Liver (tissue), 9 donors: Measurements from ENCODE around the gene RMRP. TPM values are rescaled to one million over a fixed set of nuclear protein-coding genes. Genes with fewer than 3 reads are reported as not detected.

Source experiments
- DNase-seq: peaks from one replicate; pipeline ENCODE4 v3.0.0-alpha.2; 2017; ENCODE audit warnings: low spot score
- H3K27ac ChIP-seq, 2 donors: one replicate each; pipeline ENCODE4 v1.7.0; 2013; ENCODE audit warnings: inconsistent platforms in 2 of 2, low read length in 2 of 2, control low read depth in 1 of 2, low read depth in 1 of 2, mild to moderate bottlenecking in 1 of 2
- H3K27me3 ChIP-seq, 4 donors: one replicate each; pipeline versions ENCODE4 v1.6.1 to v1.7.0; 2013; ENCODE audit warnings: low read length in 3 of 4, inconsistent platforms in 1 of 4, mild to moderate bottlenecking in 1 of 4, moderate library complexity in 1 of 4; ENCODE audit not compliant: control insufficient read depth in 4 of 4, insufficient read depth in 4 of 4
- H3K36me3 ChIP-seq, 4 donors: one replicate each; pipeline versions ENCODE4 v1.6.1 to v1.7.0; 2013; ENCODE audit warnings: low read length in 3 of 4, mild to moderate bottlenecking in 3 of 4, low read depth in 1 of 4, moderate library complexity in 1 of 4; ENCODE audit not compliant: control insufficient read depth in 4 of 4, insufficient read depth in 3 of 4
- H3K4me1 ChIP-seq, 4 donors: one replicate each; pipeline versions ENCODE4 v1.6.1 to v1.7.0; 2013; ENCODE audit warnings: low read length in 3 of 4, mild to moderate bottlenecking in 3 of 4, moderate library complexity in 1 of 4; ENCODE audit not compliant: control insufficient read depth in 4 of 4, insufficient read depth in 4 of 4
- H3K4me3 ChIP-seq, 3 donors: one replicate each; pipeline versions ENCODE4 v1.6.1 to v1.7.0; 2013; ENCODE audit warnings: low read length in 3 of 3, control low read depth in 1 of 3, low read depth in 1 of 3, mild to moderate bottlenecking in 1 of 3
- H3K9ac ChIP-seq, 2 donors: one replicate each; pipeline ENCODE4 v1.7.0; 2013; ENCODE audit warnings: low read length in 2 of 2, mild to moderate bottlenecking in 2 of 2, moderate library complexity in 2 of 2, control low read depth in 1 of 2, low read depth in 1 of 2
- H3K9me3 ChIP-seq, 4 donors: one replicate each; pipeline versions ENCODE4 v1.6.1 to v1.7.0; 2013; ENCODE audit warnings: low read length in 3 of 4; ENCODE audit not compliant: control insufficient read depth in 4 of 4
- EGR1 ChIP-seq, 2 donors: IDR thresholded peaks; 2 replicates each; pipeline ENCODE4 v1.6.1; 2016 to 2018; ENCODE audit warnings: antibody characterized with exemption in 2 of 2, low read depth in 2 of 2
- NR2F2 ChIP-seq: IDR thresholded peaks from 2 replicates; pipeline ENCODE4 v1.6.1; 2016; ENCODE audit warnings: antibody characterized with exemption
- RAD21 ChIP-seq, 2 donors: IDR thresholded peaks; 2 replicates each; pipeline ENCODE4 v1.6.1; 2016; ENCODE audit warnings: antibody characterized with exemption in 2 of 2, mild to moderate bottlenecking in 2 of 2
- RXRA ChIP-seq, 2 donors: IDR thresholded peaks; 2 replicates each; pipeline ENCODE4 v1.6.1; 2017 to 2018; ENCODE audit warnings: antibody characterized with exemption in 2 of 2, mild to moderate bottlenecking in 1 of 2
- SP1 ChIP-seq: IDR thresholded peaks from 2 replicates; pipeline ENCODE4 v1.6.1; 2018; ENCODE audit warnings: antibody characterized with exemption, mild to moderate bottlenecking
- TAF1 ChIP-seq: conservative IDR thresholded peaks from 2 replicates; pipeline ENCODE4 v1.6.1; 2016; ENCODE audit warnings: antibody characterized with exemption, mild to moderate bottlenecking
- YY1 ChIP-seq: IDR thresholded peaks from 2 replicates; pipeline ENCODE4 v1.6.1; 2016; ENCODE audit warnings: antibody characterized with exemption, mild to moderate bottlenecking
- WGBS: extraction: QIAGEN DNeasy Blood & Tissue Kit; methylation state at CpG from one replicate; pipeline ENCODE4 v1.1.7; 2013; 5-methylcytosine and 5-hydroxymethylcytosine counted together
- polyA plus RNA-seq, 2 donors: library from polyadenylated mRNA; stranded (reverse) in 1 of 2; unstranded in 1 of 2; fragments of 200-250 nt in 1 of 2; fragments of >200 nt in 1 of 2; fragmentation: Nextera tagmentation in 1 of 2; extraction: Ambion mirVana in 1 of 2; gene quantifications; one replicate each; pipeline versions ENCODE4 v1.2.1 to v1.2.3, GENCODE V29; 2013 to 2015
- total RNA-seq, 2 donors: library from RNA; depleted of rRNA; stranded (reverse); fragments of >200 nt; gene quantifications; one replicate each; pipeline ENCODE4 v1.2.3, GENCODE V29; 2014
- TF ChIP-seq, protein P1 (sequence below): IDR thresholded peaks from 2 replicates; pipeline ENCODE4 v1.6.1; 2016; ENCODE audit warnings: antibody characterized with exemption
- TF ChIP-seq, protein P2 (sequence below): IDR thresholded peaks from 2 replicates; pipeline ENCODE4 v1.6.1; 2016; ENCODE audit warnings: antibody characterized with exemption, mild to moderate bottlenecking
- TF ChIP-seq, protein P3 (sequence below): fragments of 150-350 bp; IDR thresholded peaks from 2 replicates; pipeline ENCODE4 v1.5.1; 2017; ENCODE audit warnings: improper control_type of control experiment, low read depth, low read length; ENCODE audit not compliant: missing input control
- donor health status: healthy.
- donor health status: healthy.
- donor health status: healthy.
- donor health status: healthy.
- donor health status: healthy.

RMRP gene
- total and polyA plus RNA-seq, 4 donors: 5.3 to 67,037 (median 2,677) TPM

DNA sequence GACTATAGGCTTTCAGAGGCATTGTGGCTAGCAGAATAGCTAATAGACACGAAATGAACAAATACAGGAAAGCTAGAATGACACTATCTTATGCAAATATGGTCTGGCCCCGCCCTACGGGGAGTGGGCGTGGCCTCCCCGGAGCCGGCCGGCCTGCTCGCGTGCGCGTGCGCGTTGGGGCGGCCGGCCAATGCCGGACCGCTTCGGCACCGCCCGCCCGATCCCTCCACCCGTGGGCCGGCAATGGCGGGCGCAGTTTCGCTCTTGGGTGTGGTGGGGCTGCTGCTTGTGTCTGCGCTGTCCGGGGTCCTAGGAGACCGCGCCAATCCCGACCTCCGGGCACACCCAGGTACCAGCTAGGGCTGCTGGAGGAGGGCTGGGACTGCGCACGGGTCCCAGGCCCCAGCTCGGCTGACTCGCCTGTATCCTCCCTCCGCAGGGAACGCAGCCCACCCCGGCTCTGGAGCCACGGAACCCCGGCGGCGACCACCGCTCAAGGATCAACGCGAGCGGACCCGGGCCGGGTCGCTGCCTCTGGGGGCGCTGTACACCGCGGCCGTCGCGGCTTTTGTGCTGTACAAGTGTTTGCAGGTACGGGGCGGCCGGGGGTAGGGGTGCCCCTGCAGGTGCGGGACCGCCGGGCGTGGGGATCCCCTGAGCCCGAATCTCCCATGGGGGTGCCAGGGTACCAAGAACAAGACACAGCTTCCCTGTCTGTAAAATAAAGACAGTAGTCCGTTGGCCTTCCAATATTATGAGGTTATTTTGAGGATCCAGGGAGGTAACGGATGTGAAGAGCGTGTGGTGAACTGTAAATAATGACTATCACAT, 533 bp upstream of the RMRP start, which contains the start of gene CCDC107:
CCDC107 (plus strand) TSS at position 156 of the 831 bp plus-strand sequence; CDS start at position 244, 88 bp downstream.
- Histone ChIP-seq H3K4me1 (peaks cover 2 to 24% (median 5%) of the 10 kb centered on the region in 4 donors), H3K9ac (peak within 1 kb of the TSS; percentile 91 to 97), H3K36me3 (no peaks in the 10 kb centered on the region), H3K27me3 (no peaks in the 10 kb centered on the region), H3K4me3 (peak within 1 kb of the TSS; percentile 79 to 87 (median 79)), H3K9me3 (no peaks in the 10 kb centered on the region), H3K27ac (peak within 1 kb of the TSS; percentile 98 to 99)
- DNase-seq: peak; percentile 91
- TF ChIP-seq RAD21 (IDR thresholded peaks at IDR 0.05) (peak; percentile 70 to 75), TAF1 (peak; percentile 56), YY1 (peak; percentile 95), EGR1 (IDR thresholded peaks at IDR 0.05; ENCODE audit: low read depth in 2 of 2) (no peak)
- TF ChIP-seq, protein P1, sequence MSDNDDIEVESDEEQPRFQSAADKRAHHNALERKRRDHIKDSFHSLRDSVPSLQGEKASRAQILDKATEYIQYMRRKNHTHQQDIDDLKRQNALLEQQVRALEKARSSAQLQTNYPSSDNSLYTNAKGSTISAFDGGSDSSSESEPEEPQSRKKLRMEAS: no peak
- TF ChIP-seq, protein P2, sequence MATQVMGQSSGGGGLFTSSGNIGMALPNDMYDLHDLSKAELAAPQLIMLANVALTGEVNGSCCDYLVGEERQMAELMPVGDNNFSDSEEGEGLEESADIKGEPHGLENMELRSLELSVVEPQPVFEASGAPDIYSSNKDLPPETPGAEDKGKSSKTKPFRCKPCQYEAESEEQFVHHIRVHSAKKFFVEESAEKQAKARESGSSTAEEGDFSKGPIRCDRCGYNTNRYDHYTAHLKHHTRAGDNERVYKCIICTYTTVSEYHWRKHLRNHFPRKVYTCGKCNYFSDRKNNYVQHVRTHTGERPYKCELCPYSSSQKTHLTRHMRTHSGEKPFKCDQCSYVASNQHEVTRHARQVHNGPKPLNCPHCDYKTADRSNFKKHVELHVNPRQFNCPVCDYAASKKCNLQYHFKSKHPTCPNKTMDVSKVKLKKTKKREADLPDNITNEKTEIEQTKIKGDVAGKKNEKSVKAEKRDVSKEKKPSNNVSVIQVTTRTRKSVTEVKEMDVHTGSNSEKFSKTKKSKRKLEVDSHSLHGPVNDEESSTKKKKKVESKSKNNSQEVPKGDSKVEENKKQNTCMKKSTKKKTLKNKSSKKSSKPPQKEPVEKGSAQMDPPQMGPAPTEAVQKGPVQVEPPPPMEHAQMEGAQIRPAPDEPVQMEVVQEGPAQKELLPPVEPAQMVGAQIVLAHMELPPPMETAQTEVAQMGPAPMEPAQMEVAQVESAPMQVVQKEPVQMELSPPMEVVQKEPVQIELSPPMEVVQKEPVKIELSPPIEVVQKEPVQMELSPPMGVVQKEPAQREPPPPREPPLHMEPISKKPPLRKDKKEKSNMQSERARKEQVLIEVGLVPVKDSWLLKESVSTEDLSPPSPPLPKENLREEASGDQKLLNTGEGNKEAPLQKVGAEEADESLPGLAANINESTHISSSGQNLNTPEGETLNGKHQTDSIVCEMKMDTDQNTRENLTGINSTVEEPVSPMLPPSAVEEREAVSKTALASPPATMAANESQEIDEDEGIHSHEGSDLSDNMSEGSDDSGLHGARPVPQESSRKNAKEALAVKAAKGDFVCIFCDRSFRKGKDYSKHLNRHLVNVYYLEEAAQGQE: peak; percentile 35
- TF ChIP-seq, protein P3, sequence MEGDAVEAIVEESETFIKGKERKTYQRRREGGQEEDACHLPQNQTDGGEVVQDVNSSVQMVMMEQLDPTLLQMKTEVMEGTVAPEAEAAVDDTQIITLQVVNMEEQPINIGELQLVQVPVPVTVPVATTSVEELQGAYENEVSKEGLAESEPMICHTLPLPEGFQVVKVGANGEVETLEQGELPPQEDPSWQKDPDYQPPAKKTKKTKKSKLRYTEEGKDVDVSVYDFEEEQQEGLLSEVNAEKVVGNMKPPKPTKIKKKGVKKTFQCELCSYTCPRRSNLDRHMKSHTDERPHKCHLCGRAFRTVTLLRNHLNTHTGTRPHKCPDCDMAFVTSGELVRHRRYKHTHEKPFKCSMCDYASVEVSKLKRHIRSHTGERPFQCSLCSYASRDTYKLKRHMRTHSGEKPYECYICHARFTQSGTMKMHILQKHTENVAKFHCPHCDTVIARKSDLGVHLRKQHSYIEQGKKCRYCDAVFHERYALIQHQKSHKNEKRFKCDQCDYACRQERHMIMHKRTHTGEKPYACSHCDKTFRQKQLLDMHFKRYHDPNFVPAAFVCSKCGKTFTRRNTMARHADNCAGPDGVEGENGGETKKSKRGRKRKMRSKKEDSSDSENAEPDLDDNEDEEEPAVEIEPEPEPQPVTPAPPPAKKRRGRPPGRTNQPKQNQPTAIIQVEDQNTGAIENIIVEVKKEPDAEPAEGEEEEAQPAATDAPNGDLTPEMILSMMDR: peak; percentile 39
- WGBS: under 1% methylated on average over 67 of the region's 67 CpGs

DNA sequence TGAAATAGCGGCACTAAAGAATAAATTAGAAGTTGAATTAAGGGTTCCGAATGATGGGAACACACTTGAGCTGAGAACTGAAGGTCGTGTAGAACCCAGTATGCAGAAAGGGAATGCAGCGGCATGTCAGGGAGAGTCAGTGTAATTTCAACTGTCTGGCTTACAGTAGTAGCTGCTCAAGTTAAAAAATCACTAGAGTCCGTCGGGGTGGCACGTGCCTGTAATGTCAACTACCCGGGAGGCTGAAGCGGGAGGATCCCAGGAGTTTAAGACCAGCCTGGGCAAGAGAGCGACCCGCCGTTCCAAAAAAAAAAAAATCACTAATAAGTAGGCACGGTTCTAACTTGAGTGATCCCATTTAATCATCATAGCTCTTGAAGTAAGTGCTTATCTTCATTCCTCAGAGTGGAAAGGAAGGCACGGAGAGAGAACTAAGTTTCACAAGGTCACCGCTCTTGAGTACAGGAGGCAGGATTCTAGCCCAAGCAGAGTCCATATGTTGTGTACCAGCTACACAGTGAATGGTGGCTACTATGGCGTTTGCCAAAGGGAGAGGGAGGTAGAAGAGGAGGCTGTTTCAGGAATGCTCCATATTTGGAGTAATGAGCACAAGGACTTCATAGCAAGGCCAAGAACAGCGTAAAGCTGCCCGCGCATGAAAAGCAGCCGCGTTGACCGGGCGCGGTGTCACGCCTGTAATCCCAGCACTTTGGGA, 831 bp downstream of the RMRP start:
- Histone ChIP-seq H3K4me3 (peak overlapping the region; percentile 1 to 50 (median 37)), H3K4me1 (peaks cover 4 to 22% (median 5%) of the 10 kb centered on the region in 4 donors), H3K36me3 (no peaks in the 10 kb centered on the region), H3K9me3 (no peaks in the 10 kb centered on the region), H3K27me3 (no peaks in the 10 kb centered on the region), H3K27ac (peak overlapping the region; percentile 98 to 99), H3K9ac (peak overlapping the region in 1 of 2 donors; percentile 85)
- no peak for DNase-seq
- 39% methylated on average over 25 of the region's 25 CpGs for whole genome bisulfite sequencing
- TF ChIP-seq RXRA (IDR thresholded peaks at IDR 0.05) (no peak), NR2F2 (peak; percentile 7), RAD21 (IDR thresholded peaks at IDR 0.05) (no peak), SP1 (no peak)
- TF ChIP-seq, protein P2: no peak
